ENCODE data around the gene ANG. TPM values are rescaled to one million over a fixed set of nuclear protein-coding genes. Genes with fewer than 3 reads are reported as not detected.
"Not testable (repeated sequence)": the region's sequence is repeated elsewhere in the genome, so short reads cannot be mapped to it uniquely, and the experiment has no call there.

Gene ANG
- total RNA-seq, 1 donor from 2014 or later, result not detected

- DNase-seq (peak; percentile 56), ATAC-seq (ENCODE audit: low read depth) (peak; percentile 95)
- peaks cover 3% of the 10 kb centered on the region for H3K9me3 Mint-ChIP-seq
- TF ChIP-seq CTCF (IDR thresholded peaks at IDR 0.05), result peak; percentile 94
- intact Hi-C loops (cut with micrococcal nuclease), result loop anchor here (1.0 kb wide), 4 partner anchors 61 to 274 kb away; no protein-coding TSS in a partner anchor
- no peaks in the 10 kb centered on the region for H3K27me3 Mint-ChIP-seq
- CTCF ChIA-PET, result interaction anchor here (0.7 to 5.8 kb wide), 16 partner anchors 12 to 274 kb away, joined by 3 to 76 read pairs (median 10); no protein-coding TSS in a partner anchor
- no peak overlapping the region for H3K4me3 Mint-ChIP-seq
- H3K27ac Mint-ChIP-seq, result no peak overlapping the region
- no peaks in the 10 kb centered on the region for H3K36me3 Mint-ChIP-seq (ENCODE audit: low read depth)
- POLR2A ChIA-PET, result no interaction called here
- H3K4me1 Mint-ChIP-seq, result peaks cover 4% of the 10 kb centered on the region
Measured at GRCh38 chr14:20697273-20698017, 8.9 kb downstream of the ANG start.

- POLR2A ChIA-PET, result no interaction called here
- CTCF ChIA-PET, result interaction anchor here (0.8 to 5.8 kb wide), 10 partner anchors 17 to 273 kb away, joined by 3 to 76 read pairs (median 18); no protein-coding TSS in a partner anchor
- TF ChIP-seq CTCF (IDR thresholded peaks at IDR 0.05), result no peak
- H3K27ac Mint-ChIP-seq, result no peak overlapping the region
- DNase-seq, result no peak
- H3K36me3 Mint-ChIP-seq (ENCODE audit: low read depth), result no peaks in the 10 kb centered on the region
- intact Hi-C loops (cut with micrococcal nuclease), result no loop called here
- H3K4me3 Mint-ChIP-seq, result no peak overlapping the region
- peaks cover 3% of the 10 kb centered on the region for H3K9me3 Mint-ChIP-seq
- H3K27me3 Mint-ChIP-seq, result no peaks in the 10 kb centered on the region
- no peak for ATAC-seq (ENCODE audit: low read depth)
- peaks cover 4% of the 10 kb centered on the region for H3K4me1 Mint-ChIP-seq
Measured at GRCh38 chr14:20698018-20698329, 9.4 kb downstream of the ANG start.

GRCh38 chr14:20698934-20699333 lies 10.4 kb downstream of the ANG start:
- CTCF ChIA-PET, result interaction anchor here (1.0 to 5.8 kb wide), 8 partner anchors 18 to 272 kb away, joined by 4 to 76 read pairs (median 20); no protein-coding TSS in a partner anchor
- H3K4me1 Mint-ChIP-seq, result peaks cover 4% of the 10 kb centered on the region
- ATAC-seq (ENCODE audit: low read depth), result no peak
- no peak for DNase-seq
- no peaks in the 10 kb centered on the region for H3K36me3 Mint-ChIP-seq (ENCODE audit: low read depth)
- no peaks in the 10 kb centered on the region for H3K27me3 Mint-ChIP-seq
- POLR2A ChIA-PET, result no interaction called here
- H3K27ac Mint-ChIP-seq, result no peak overlapping the region
- no peak overlapping the region for H3K4me3 Mint-ChIP-seq
- H3K9me3 Mint-ChIP-seq, result peaks cover 3% of the 10 kb centered on the region
- intact Hi-C loops (cut with micrococcal nuclease), result no loop called here
- TF ChIP-seq CTCF (IDR thresholded peaks at IDR 0.05), result no peak

- intact Hi-C loops (cut with micrococcal nuclease), result no loop called here
- H3K9me3 Mint-ChIP-seq, result peaks cover 3% of the 10 kb centered on the region
- no peaks in the 10 kb centered on the region for H3K36me3 Mint-ChIP-seq (ENCODE audit: low read depth)
- ChIA-PET POLR2A (interaction anchor here (0.6 kb wide), 1 partner anchor 14 kb away, joined by 3 read pairs; no protein-coding TSS in a partner anchor), CTCF (interaction anchor here (0.7 to 2.1 kb wide), 9 partner anchors 8 to 174 kb away, joined by 3 to 17 read pairs (median 4); no protein-coding TSS in a partner anchor)
- no peak overlapping the region for H3K27ac Mint-ChIP-seq
- ATAC-seq (ENCODE audit: low read depth) (no peak), DNase-seq (no peak)
- H3K4me3 Mint-ChIP-seq, result no peak overlapping the region
- no peak for TF ChIP-seq CTCF (IDR thresholded peaks at IDR 0.05)
- peaks cover 4% of the 10 kb centered on the region for H3K4me1 Mint-ChIP-seq
- no peaks in the 10 kb centered on the region for H3K27me3 Mint-ChIP-seq
Measured at GRCh38 chr14:20699931-20700330, 11.4 kb downstream of the ANG start.

- DNase-seq; POLR2A ChIA-PET; H3K27me3 Mint-ChIP-seq; H3K9me3 Mint-ChIP-seq; H3K27ac Mint-ChIP-seq; H3K4me3 Mint-ChIP-seq; H3K4me1 Mint-ChIP-seq; ATAC-seq (ENCODE audit: low read depth); intact Hi-C loops (cut with micrococcal nuclease); H3K36me3 Mint-ChIP-seq (ENCODE audit: low read depth): not testable (repeated sequence)
- CTCF ChIA-PET, result interaction anchor here (1.0 to 2.1 kb wide), 3 partner anchors 17 to 165 kb away, joined by 4 to 17 read pairs (median 4); no protein-coding TSS in a partner anchor
Measured at GRCh38 chr14:20700965-20701364, 12.4 kb downstream of the ANG start.

Measured in activated B cell treated with CpG ODN at 0.5 μM for 24 hours (primary cell).